ENCODE measurements around the gene RCAN3.

GRCh38 chr1:24507405-24507804 lies 4.8 kb downstream of the RCAN3 start:
- TF ChIP-seq POLR2A (IDR thresholded peaks at IDR 0.05; ENCODE audit: low read depth, low read length) (no peak), POLR2AphosphoS5 (IDR thresholded peaks at IDR 0.05; ENCODE audit: low read depth, low read length) (no peak), TAF1 (IDR thresholded peaks at IDR 0.05; ENCODE audit: borderline replicate concordance, low read depth, low read length) (no peak)

Data from GM12892 (cell line).